HepG2 (cell line): ENCODE measurements around the gene FOXG1. TPM values are rescaled to one million over a fixed set of nuclear protein-coding genes. Genes with fewer than 3 reads are reported as not detected.

Experiments
- ATAC-seq: fragments of 200-7000 bp; cut with Tn5 transposase; 3 replicates; pipeline ENCODE4 v1.9.1; 2020; ENCODE audit warnings: mild to moderate bottlenecking, moderate library complexity
- BruUV-seq: library from RNA; stranded (reverse); fragments of 400-500 nt; replicated peaks from 2 replicates; lab custom pipeline; 2021; lab: Mats Ljungman, UMichigan
- CTCF ChIA-PET: fragments of 300-600 bp; formaldehyde crosslinking; extraction: SDS; loops from one replicate; lab custom pipeline; 2021; ENCODE audit warnings: low total read pairs, inconsistent platforms, low intra/inter-chr PET ratio; lab: Yijun Ruan, JAX
- POLR2A ChIA-PET: fragments of 350-600 bp; sonication (Branson Sonifier 250); formaldehyde crosslinking; loops from one replicate; lab custom pipeline; 2020; ENCODE audit warnings: antibody characterized with exemption, inconsistent platforms; lab: Yijun Ruan, JAX
- DNase-seq: peaks from one replicate; pipeline ENCODE4 v3.0.0-alpha.2; 2015; ENCODE audit warnings: low spot score
- FAIRE-seq: peaks from 3 replicates; lab custom pipeline; 2011; peaks lifted over from hg19 to GRCh38; lab: Jason Lieb, UNC
- H2AFZ ChIP-seq: one replicate; pipeline ENCODE4 v1.6.1; 2011; ENCODE audit warnings: low read length, inconsistent platforms
- H3K27ac ChIP-seq: fragments of 300-600 bp; 3 replicates; pipeline ENCODE4 v1.8.0; 2011; ENCODE audit warnings: mixed run types, mild to moderate bottlenecking, mixed read lengths, low read length, inconsistent platforms; ENCODE audit not compliant: insufficient read depth; ENCODE audit errors: extremely low read length
- H3K27me3 ChIP-seq, 2 experiments: fragments of 200-600 bp in 1 of 2; 2 replicates in 1 of 2; 3 replicates in 1 of 2; pipeline versions ENCODE4 v1.6.0 to v1.8.0; 2011; ENCODE audit warnings: low read length in 2 of 2, mild to moderate bottlenecking in 2 of 2, moderate library complexity in 2 of 2, inconsistent platforms in 1 of 2; ENCODE audit not compliant: insufficient read depth in 2 of 2, control insufficient read depth in 1 of 2
- H3K36me3 ChIP-seq, 2 experiments: fragments of 200-600 bp in 1 of 2; replicated peaks in 1 of 2; 2 replicates in 1 of 2; 3 replicates in 1 of 2; pipeline versions ENCODE4 v1.5.1 to v1.8.0; 2011; ENCODE audit warnings: low read length in 2 of 2, inconsistent platforms in 1 of 2; ENCODE audit not compliant: insufficient read depth in 2 of 2, control insufficient read depth in 1 of 2
- H3K4me1 ChIP-seq: 2 replicates; pipeline ENCODE4 v1.5.1; 2012; ENCODE audit warnings: low read length, inconsistent platforms; ENCODE audit not compliant: insufficient read depth
- H3K4me2 ChIP-seq: 2 replicates; pipeline ENCODE4 v1.6.0; 2011; ENCODE audit warnings: low read depth, low read length, inconsistent platforms
- H3K4me3 ChIP-seq, 3 experiments: fragments of 200-600 bp in 1 of 3; sonication (generic), shearing (Covaris generic) in 1 of 3; replicated peaks in 1 of 3; 2 replicates each; pipeline ENCODE4 v1.5.1; 2011 to 2016; ENCODE audit warnings: low read length in 3 of 3, inconsistent platforms in 2 of 3, low read depth in 2 of 3, mild to moderate bottlenecking in 2 of 3, control low read depth in 1 of 3, mixed read lengths in 1 of 3; ENCODE audit not compliant: insufficient read depth in 1 of 3
- H3K79me2 ChIP-seq: one replicate; pipeline ENCODE4 v1.6.1; 2011; ENCODE audit warnings: low read length, inconsistent platforms; ENCODE audit not compliant: insufficient read depth
- H3K9ac ChIP-seq: 2 replicates; pipeline ENCODE4 v1.6.0; 2011; ENCODE audit warnings: mild to moderate bottlenecking, low read depth, low read length, inconsistent platforms; ENCODE audit not compliant: insufficient read depth
- H3K9me3 ChIP-seq: 2 replicates; pipeline ENCODE4 v1.5.1; 2012; ENCODE audit warnings: mild to moderate bottlenecking, low read length
- H4K20me1 ChIP-seq: 2 replicates; pipeline ENCODE4 v1.6.0; 2011; ENCODE audit warnings: inconsistent platforms, mild to moderate bottlenecking, low read length, moderate library complexity; ENCODE audit not compliant: insufficient read depth
- CREM ChIP-seq, 2 experiments: sonication (generic) in 1 of 2; formaldehyde crosslinking in 1 of 2; IDR thresholded peaks; 2 replicates each; pipeline versions ENCODE4 v1.4.0 to v1.6.1; 2016 to 2020; ENCODE audit warnings: antibody characterized with exemption in 1 of 2, mild to moderate bottlenecking in 1 of 2, missing genetic modification reagents in 1 of 2
- EHMT2 ChIP-seq: fragments of 200-600 bp; sonication (generic); IDR thresholded peaks from 2 replicates; pipeline ENCODE4 v1.7.0; 2017; ENCODE audit warnings: antibody characterized with exemption, low read depth, low read length, borderline replicate concordance
- HNRNPK ChIP-seq: fragments of 200-400 bp; formaldehyde crosslinking; IDR thresholded peaks from 2 replicates; pipeline ENCODE4 v1.6.1; 2018; ENCODE audit warnings: low read length, low read depth, moderate library complexity, mild to moderate bottlenecking; ENCODE audit not compliant: poor library complexity, severe bottlenecking
- MEIS2 ChIP-seq: sonication (generic); formaldehyde crosslinking; IDR thresholded peaks from 2 replicates; pipeline ENCODE4 v1.9.0; 2021; ENCODE audit warnings: mild to moderate bottlenecking, missing genetic modification reagents
- NCOA2 ChIP-seq: sonication (generic); formaldehyde crosslinking; IDR thresholded peaks from 2 replicates; pipeline ENCODE4 v1.8.0; 2022; ENCODE audit warnings: inconsistent platforms
- XRCC5 ChIP-seq: fragments of 200-400 bp; formaldehyde crosslinking; optimal IDR thresholded peaks from 2 replicates; pipeline ENCODE3; 2017; ENCODE audit warnings: mild to moderate bottlenecking, low read length
- ZBTB42 ChIP-seq: sonication (generic); formaldehyde crosslinking; IDR thresholded peaks from 2 replicates; pipeline ENCODE4 v1.5.0; 2020; ENCODE audit warnings: mild to moderate bottlenecking, missing genetic modification reagents
- ZFP90 ChIP-seq: sonication (generic); formaldehyde crosslinking; IDR thresholded peaks from 2 replicates; pipeline ENCODE4 v1.8.0; 2022; ENCODE audit warnings: missing genetic modification reagents, mild to moderate bottlenecking, inconsistent platforms, borderline replicate concordance
- ZNF337 ChIP-seq: sonication (generic); formaldehyde crosslinking; IDR thresholded peaks from 2 replicates; pipeline ENCODE4 v1.5.1; 2020; ENCODE audit warnings: missing genetic modification reagents, low read depth, mild to moderate bottlenecking, borderline replicate concordance
- WGBS: methylation state at CpG from one replicate; pipeline ENCODE4 v1.1.6; 2017; ENCODE audit warnings: low lambda C conversion rate; 5-methylcytosine and 5-hydroxymethylcytosine counted together
- in situ Hi-C: cut with HindIII; loops from 2 replicates; pipeline ENCODE4 v1.10.0; 2017; ENCODE audit warnings: low pct_unique_long_range_greater_than_20kb; ENCODE audit not compliant: extremely low pct_ligation_motif_present
- intact Hi-C: fragments of 100-400 bp; cut with micrococcal nuclease; formaldehyde crosslinking; loops from one replicate; pipeline ENCODE4 v1.10.0; 2022; ENCODE audit not compliant: unreplicated experiment
- polyA plus RNA-seq, 8 experiments: library from polyadenylated mRNA; depleted of rRNA in 3 of 8; stranded (reverse) in 7 of 8; unstranded in 1 of 8; fragments of >200 nt; fragmentation: Illumina TruSeq in 4 of 8; extraction: Trizol in 4 of 8; gene quantifications; 2 replicates each; pipeline versions ENCODE4 v1.2.1 to v1.2.3, GENCODE V29; 2011 to 2016; ENCODE audit warnings: low read depth in 4 of 8, missing spikeins in 1 of 8, mixed read lengths in 1 of 8; ENCODE audit not compliant: insufficient read depth in 1 of 8
- total RNA-seq, 5 experiments: library from RNA; depleted of rRNA; stranded (reverse); fragments of >200 nt; fragmentation: Illumina TruSeq; extraction: Trizol; gene quantifications; 2 replicates each; pipeline ENCODE4 v1.2.3, GENCODE V29; 2016; ENCODE audit warnings: low read depth in 1 of 5
- TF ChIP-seq, protein P1 (sequence below): sonication (generic); formaldehyde crosslinking; IDR thresholded peaks from 2 replicates; pipeline ENCODE4 v1.4.0; 2020; ENCODE audit warnings: missing genetic modification reagents
- TF ChIP-seq, protein P2 (sequence below): sonication (generic); formaldehyde crosslinking; IDR thresholded peaks from 2 replicates; pipeline ENCODE4 v1.5.1; 2020; ENCODE audit warnings: mild to moderate bottlenecking, missing genetic modification reagents
- TF ChIP-seq, protein P3 (sequence below): sonication (generic); formaldehyde crosslinking; IDR thresholded peaks from 2 replicates; pipeline ENCODE4 v1.4.0; 2020; ENCODE audit warnings: missing genetic modification reagents
- TF ChIP-seq, protein P4 (sequence below), 2 experiments: fragments of 450-650 bp in 1 of 2; sonication (generic) in 1 of 2; formaldehyde crosslinking; IDR thresholded peaks; 2 replicates each; pipeline versions ENCODE4 v1.5.0 to v1.8.0; 2020 to 2022; ENCODE audit warnings: mild to moderate bottlenecking in 1 of 2, missing genetic modification reagents in 1 of 2

The FOXG1 gene
- total and polyA plus RNA-seq, 2 of the 13 experiments (the other 11 are each of a cell fraction or from before 2014, with no cell fraction given), result not detected

DNA sequence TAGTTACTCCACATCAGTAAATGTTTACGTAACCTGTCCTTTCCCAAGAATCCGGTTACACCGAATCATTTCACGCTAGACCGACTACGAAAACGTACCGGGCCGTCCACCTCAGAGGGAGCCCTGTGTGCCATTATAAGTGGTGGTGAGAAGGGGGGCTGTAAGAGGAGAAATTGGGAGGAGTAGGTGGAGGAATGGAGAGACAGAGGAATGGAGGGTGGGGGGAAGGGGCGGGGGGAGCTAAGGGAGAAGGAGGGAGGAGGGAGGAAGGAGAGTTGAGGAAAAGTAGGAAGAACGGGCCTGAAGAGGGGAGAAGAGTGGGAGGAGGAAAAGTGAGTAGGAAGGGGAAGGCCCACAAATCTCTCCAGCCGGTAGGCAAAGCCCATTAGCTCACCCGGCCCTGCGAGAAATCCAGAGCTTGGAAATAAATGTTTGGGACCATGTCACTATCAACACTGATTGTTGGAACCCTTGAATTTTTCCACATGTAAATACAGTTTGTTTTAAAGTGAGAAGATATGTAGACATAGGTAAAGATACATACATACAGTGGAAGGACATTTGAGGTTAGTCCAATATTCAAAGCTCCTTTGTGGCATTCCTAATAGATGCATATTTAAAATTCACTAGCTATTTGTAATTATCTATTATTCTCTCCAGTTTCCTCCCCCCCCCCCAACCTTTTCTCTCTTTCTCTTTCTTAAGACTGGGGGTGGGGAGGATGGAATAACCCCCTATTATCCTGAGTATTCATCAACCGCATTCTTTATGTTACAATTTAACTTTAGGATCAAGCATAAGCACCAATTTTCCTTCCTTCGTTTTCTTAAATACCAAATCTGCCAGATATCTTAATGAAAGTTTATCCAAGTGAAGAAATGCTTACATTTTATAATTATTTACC, 2.1 kb upstream of the FOXG1 start:
- ChIA-PET POLR2A (no interaction called here), CTCF (no interaction called here)
- DNase-seq, result no peak
- no peak overlapping the region for H3K4me3 ChIP-seq
- ATAC-seq, result no peak
- H3K27ac ChIP-seq, result no peak overlapping the region
- peaks cover 8% of the 10 kb centered on the region for H3K4me1 ChIP-seq
- H3K36me3 ChIP-seq, result no peaks in the 10 kb centered on the region
- H3K79me2 ChIP-seq, result no peaks in the 10 kb centered on the region
- FAIRE-seq, result no peak
- H3K4me2 ChIP-seq, result no peak overlapping the region
- H4K20me1 ChIP-seq, result no peaks in the 10 kb centered on the region
- H3K9ac ChIP-seq, result no peak overlapping the region
- peaks cover 0 to 39% of the 10 kb centered on the region in 2 experiments; a peak in 2 of 5 replicates for H3K27me3 ChIP-seq
- WGBS, result 15% methylated on average over 16 of the region's 16 CpGs
- intact Hi-C loops, result no loop called here
- no peak overlapping the region for H2AFZ ChIP-seq
- peaks cover 9% of the 10 kb centered on the region for H3K9me3 ChIP-seq
- in situ Hi-C loops, result no loop called here
- no TSS peak for BruUV-seq
- TF ChIP-seq ZNF337 (CRISPR knock-in tag) (no peak), ZBTB42 (CRISPR knock-in tag) (no peak), XRCC5 (no peak), HNRNPK (peak; percentile 94), CREM (IDR thresholded peaks at IDR 0.05) (no peak), CREM (CRISPR knock-in tag; IDR thresholded peaks at IDR 0.05) (no peak), MEIS2 (CRISPR knock-in tag) (no peak), NCOA2 (CRISPR knock-in tag) (no peak), ZFP90 (no peak), EHMT2 (no peak)
- TF ChIP-seq, protein P1, sequence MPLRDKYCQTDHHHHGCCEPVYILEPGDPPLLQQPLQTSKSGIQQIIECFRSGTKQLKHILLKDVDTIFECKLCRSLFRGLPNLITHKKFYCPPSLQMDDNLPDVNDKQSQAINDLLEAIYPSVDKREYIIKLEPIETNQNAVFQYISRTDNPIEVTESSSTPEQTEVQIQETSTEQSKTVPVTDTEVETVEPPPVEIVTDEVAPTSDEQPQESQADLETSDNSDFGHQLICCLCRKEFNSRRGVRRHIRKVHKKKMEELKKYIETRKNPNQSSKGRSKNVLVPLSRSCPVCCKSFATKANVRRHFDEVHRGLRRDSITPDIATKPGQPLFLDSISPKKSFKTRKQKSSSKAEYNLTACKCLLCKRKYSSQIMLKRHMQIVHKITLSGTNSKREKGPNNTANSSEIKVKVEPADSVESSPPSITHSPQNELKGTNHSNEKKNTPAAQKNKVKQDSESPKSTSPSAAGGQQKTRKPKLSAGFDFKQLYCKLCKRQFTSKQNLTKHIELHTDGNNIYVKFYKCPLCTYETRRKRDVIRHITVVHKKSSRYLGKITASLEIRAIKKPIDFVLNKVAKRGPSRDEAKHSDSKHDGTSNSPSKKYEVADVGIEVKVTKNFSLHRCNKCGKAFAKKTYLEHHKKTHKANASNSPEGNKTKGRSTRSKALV, result no peak
- TF ChIP-seq, protein P2, sequence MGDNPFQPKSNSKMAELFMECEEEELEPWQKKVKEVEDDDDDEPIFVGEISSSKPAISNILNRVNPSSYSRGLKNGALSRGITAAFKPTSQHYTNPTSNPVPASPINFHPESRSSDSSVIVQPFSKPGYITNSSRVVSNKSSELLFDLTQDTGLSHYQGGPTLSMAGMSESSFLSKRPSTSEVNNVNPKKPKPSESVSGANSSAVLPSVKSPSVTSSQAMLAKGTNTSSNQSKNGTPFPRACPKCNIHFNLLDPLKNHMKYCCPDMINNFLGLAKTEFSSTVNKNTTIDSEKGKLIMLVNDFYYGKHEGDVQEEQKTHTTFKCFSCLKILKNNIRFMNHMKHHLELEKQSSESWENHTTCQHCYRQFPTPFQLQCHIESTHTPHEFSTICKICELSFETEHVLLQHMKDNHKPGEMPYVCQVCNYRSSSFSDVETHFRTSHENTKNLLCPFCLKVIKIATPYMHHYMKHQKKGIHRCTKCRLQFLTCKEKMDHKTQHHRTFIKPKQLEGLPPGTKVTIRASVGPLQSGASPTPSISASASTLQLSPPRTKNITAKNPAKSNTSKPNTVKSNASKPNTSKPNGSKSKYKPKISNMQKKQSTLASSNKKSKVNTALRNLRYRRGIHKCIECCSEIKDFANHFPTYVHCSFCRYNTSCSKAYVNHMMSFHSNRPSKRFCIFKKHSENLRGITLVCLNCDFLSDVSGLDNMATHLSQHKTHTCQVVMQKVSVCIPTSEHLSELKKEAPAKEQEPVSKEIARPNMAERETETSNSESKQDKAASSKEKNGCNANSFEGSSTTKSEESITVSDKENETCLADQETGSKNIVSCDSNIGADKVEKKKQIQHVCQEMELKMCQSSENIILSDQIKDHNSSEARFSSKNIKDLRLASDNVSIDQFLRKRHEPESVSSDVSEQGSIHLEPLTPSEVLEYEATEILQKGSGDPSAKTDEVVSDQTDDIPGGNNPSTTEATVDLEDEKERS (CRISPR knock-in tag), result no peak
- TF ChIP-seq, protein P3, sequence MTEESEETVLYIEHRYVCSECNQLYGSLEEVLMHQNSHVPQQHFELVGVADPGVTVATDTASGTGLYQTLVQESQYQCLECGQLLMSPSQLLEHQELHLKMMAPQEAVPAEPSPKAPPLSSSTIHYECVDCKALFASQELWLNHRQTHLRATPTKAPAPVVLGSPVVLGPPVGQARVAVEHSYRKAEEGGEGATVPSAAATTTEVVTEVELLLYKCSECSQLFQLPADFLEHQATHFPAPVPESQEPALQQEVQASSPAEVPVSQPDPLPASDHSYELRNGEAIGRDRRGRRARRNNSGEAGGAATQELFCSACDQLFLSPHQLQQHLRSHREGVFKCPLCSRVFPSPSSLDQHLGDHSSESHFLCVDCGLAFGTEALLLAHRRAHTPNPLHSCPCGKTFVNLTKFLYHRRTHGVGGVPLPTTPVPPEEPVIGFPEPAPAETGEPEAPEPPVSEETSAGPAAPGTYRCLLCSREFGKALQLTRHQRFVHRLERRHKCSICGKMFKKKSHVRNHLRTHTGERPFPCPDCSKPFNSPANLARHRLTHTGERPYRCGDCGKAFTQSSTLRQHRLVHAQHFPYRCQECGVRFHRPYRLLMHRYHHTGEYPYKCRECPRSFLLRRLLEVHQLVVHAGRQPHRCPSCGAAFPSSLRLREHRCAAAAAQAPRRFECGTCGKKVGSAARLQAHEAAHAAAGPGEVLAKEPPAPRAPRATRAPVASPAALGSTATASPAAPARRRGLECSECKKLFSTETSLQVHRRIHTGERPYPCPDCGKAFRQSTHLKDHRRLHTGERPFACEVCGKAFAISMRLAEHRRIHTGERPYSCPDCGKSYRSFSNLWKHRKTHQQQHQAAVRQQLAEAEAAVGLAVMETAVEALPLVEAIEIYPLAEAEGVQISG, result no peak
- TF ChIP-seq, protein P4, sequence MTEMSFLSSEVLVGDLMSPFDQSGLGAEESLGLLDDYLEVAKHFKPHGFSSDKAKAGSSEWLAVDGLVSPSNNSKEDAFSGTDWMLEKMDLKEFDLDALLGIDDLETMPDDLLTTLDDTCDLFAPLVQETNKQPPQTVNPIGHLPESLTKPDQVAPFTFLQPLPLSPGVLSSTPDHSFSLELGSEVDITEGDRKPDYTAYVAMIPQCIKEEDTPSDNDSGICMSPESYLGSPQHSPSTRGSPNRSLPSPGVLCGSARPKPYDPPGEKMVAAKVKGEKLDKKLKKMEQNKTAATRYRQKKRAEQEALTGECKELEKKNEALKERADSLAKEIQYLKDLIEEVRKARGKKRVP (CRISPR knock-in tag; IDR thresholded peaks at IDR 0.05), result peak in 1 of 2 experiments; percentile 16; a peak in 1 of 4 replicates
